Glutamatergic neuron (in vitro differentiated cells): ENCODE data around the gene ACTA2. TPM values are rescaled to one million over a fixed set of nuclear protein-coding genes. Genes with fewer than 3 reads are reported as not detected.

Experiments
- DNase-seq: peaks from one replicate; pipeline ENCODE4 v3.0.0; 2022
- H3K27ac Mint-ChIP-seq: one replicate; pipeline ENCODE4 v1.8.0; 2020; ENCODE audit warnings: mild to moderate bottlenecking, mixed read lengths, inconsistent platforms; ENCODE audit not compliant: unreplicated experiment
- H3K27me3 Mint-ChIP-seq: one replicate; pipeline ENCODE4 v1.8.0; 2020; ENCODE audit warnings: mild to moderate bottlenecking, moderate library complexity, mixed read lengths, inconsistent platforms; ENCODE audit not compliant: unreplicated experiment
- H3K36me3 Mint-ChIP-seq: one replicate; pipeline ENCODE4 v1.8.0; 2020; ENCODE audit warnings: mild to moderate bottlenecking, mixed read lengths, inconsistent platforms; ENCODE audit not compliant: unreplicated experiment
- H3K4me1 Mint-ChIP-seq: one replicate; pipeline ENCODE4 v1.8.0; 2020; ENCODE audit warnings: mild to moderate bottlenecking, low read depth, mixed read lengths, inconsistent platforms; ENCODE audit not compliant: unreplicated experiment
- H3K4me3 Mint-ChIP-seq: one replicate; pipeline ENCODE4 v1.8.0; 2020; ENCODE audit warnings: mild to moderate bottlenecking, mixed read lengths, inconsistent platforms; ENCODE audit not compliant: unreplicated experiment
- H3K9me3 Mint-ChIP-seq: one replicate; pipeline ENCODE4 v1.8.0; 2020; ENCODE audit warnings: mild to moderate bottlenecking, moderate library complexity, mixed read lengths, inconsistent platforms; ENCODE audit not compliant: unreplicated experiment
- CTCF ChIP-seq: fragments of 200-600 bp; sonication (generic); IDR thresholded peaks from one replicate; pipeline ENCODE4 v1.5.0; 2021; ENCODE audit not compliant: partially characterized antibody, unreplicated experiment
- total RNA-seq: library from RNA; stranded (reverse); fragmentation: NEBNext Ultra II Directional; extraction: Animal tissue kit (Norgen Biotek cat#: 25700); gene quantifications from one replicate; pipeline ENCODE4 v1.2.1, GENCODE V29; 2021; ENCODE audit not compliant: unreplicated experiment

ACTA2 gene
- total RNA-seq, 1 donor from 2014 or later, result 4.3 TPM

DNA sequence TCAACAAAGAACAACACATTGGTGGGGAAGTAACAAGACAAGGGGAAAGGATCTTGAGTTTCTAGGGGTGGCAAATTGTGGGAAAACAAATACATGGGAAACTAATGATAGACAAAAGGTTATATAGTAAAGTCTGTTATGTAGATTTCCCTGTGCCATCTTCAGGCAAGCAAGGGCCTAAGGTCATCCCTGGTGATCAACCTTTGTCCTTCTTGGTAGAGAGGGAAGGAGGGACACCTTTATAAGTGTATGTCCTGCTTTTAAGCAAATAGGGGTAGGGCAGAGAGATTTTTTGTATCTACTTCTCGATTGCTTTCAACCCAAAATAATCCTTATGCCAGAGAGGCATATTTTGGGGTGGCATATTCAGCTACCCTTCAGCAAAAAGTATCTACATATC lies 11.8 kb upstream of the ACTA2 start:
- H3K36me3 Mint-ChIP-seq, result no peaks in the 10 kb centered on the region

DNA sequence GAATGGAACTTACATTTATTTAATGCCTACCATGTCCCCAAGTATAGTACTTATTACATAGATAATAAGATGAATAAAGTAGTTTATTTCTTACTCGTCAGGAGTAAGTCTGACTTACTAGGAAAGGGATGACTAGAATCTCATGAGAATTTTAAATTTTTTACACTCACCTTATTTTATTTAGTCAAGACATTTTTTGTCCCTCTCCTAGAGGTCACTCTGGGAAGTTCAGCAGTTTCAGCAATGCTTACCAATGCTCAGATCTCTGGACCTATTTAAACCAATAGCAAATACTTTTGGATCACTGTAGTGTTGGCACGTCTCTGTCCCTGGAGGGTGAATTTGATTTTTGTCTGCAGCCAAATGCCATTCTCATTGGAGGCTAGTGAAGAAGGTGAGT lies 10.7 kb upstream of the ACTA2 start:
- no peaks in the 10 kb centered on the region for H3K9me3 Mint-ChIP-seq
- no peaks in the 10 kb centered on the region for H3K36me3 Mint-ChIP-seq
- H3K4me1 Mint-ChIP-seq, result no peaks in the 10 kb centered on the region
- H3K27ac Mint-ChIP-seq, result no peak overlapping the region
- no peak for DNase-seq
- H3K4me3 Mint-ChIP-seq, result no peak overlapping the region
- H3K27me3 Mint-ChIP-seq, result no peaks in the 10 kb centered on the region
- peak; percentile 26 for TF ChIP-seq CTCF

More for the DNA sequence above, 11.8 kb upstream of the ACTA2 start:
- Mint-ChIP-seq H3K27ac (no peak overlapping the region), H3K27me3 (no peaks in the 10 kb centered on the region), H3K9me3 (no peaks in the 10 kb centered on the region), H3K4me3 (no peak overlapping the region), H3K4me1 (no peaks in the 10 kb centered on the region)
- DNase-seq, result no peak
- TF ChIP-seq CTCF, result no peak

DNA sequence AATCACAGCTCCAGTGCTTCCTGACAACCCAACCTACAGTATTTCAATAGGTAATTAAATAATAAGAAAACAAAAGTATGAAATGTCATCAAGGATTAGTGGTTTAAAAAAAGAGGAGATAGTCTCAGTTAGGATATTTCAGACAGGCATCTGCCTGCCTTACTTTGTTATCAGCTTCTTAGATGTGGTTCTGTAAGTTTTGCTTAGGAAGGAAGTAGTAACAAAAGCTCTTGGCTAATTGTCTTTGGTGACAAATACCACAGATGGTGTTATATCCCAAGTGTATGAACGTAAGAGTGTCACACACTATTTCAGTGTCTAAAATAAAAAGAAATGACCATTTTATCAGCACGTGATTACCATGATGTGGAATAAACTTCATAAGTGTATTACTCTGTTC lies 9.8 kb upstream of the ACTA2 start:
- no peaks in the 10 kb centered on the region for H3K36me3 Mint-ChIP-seq
- no peak for DNase-seq
- no peaks in the 10 kb centered on the region for H3K27me3 Mint-ChIP-seq
- no peak overlapping the region for H3K27ac Mint-ChIP-seq
- no peak for TF ChIP-seq CTCF
- no peaks in the 10 kb centered on the region for H3K4me1 Mint-ChIP-seq
- H3K9me3 Mint-ChIP-seq, result peaks cover 2% of the 10 kb centered on the region
- no peak overlapping the region for H3K4me3 Mint-ChIP-seq

- no peak for DNase-seq
- Mint-ChIP-seq H3K27me3 (no peaks in the 10 kb centered on the region), H3K27ac (no peak overlapping the region), H3K4me3 (no peak overlapping the region), H3K36me3 (no peaks in the 10 kb centered on the region), H3K9me3 (peaks cover 2% of the 10 kb centered on the region), H3K4me1 (no peaks in the 10 kb centered on the region)
- no peak for TF ChIP-seq CTCF
Measured at GRCh38 chr10:88961266-88961665, 8.7 kb upstream of the ACTA2 start.

DNA sequence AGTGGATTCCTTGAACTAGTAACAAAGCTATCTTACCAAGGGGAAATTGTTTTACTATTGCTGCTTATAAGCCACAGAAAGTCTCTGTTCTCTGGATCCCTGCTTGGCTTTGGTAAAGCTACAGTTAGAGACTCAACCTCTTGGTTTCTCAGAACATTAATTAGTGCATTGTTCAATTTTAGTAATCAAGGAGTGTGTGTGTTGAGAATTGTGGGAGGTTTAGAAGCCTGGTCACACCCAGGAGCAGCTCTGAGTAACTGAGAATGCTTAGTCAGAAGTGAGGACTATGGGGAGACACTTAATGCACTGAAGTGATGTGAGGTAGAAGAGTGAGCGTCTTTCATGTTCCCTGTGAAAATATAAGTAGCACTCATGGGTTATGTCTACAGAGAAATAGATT lies 8.2 kb upstream of the ACTA2 start:
- Mint-ChIP-seq H3K27ac (no peak overlapping the region), H3K4me3 (no peak overlapping the region), H3K4me1 (no peaks in the 10 kb centered on the region), H3K27me3 (no peaks in the 10 kb centered on the region), H3K9me3 (peaks cover 2% of the 10 kb centered on the region), H3K36me3 (no peaks in the 10 kb centered on the region)
- DNase-seq, result no peak
- TF ChIP-seq CTCF, result no peak
